Measurements from ENCODE around the gene DAB2. TPM values are rescaled to one million over a fixed set of nuclear protein-coding genes. Genes with fewer than 3 reads are reported as not detected.

DAB2 gene
- total and polyA plus RNA-seq, 2 donors (not counting 1 experiment from before 2014, with no cell fraction given) = 217 to 538 TPM

DNA sequence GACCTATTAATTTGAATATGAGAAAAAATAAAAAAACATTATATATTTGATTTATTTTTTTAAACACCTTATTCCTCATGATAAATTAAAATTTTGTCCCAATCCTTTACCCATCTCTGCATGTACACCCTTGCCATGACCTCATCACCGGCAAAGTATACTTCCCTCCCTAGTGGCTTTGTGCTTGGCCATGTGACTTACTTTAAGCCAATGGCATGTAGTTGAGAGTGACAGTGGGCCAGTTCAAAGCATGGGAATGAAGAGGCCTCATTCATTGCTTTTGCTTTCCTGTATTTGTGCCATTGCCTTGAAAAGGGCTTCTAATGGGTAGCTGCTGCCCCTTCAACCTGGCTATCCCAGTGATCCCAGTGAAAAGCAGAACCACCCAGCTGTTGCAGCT is 91.7 kb downstream of the DAB2 start:
- Histone ChIP-seq H3K9ac (ENCODE audit: insufficient read depth, low read length) (no peak overlapping the region), H3K4me3 (replicated peaks in 1 of 4; ENCODE audit: control extremely low read depth in 1 of 4, insufficient read depth in 1 of 4, low read depth in 3 of 4, low read length in 4 of 4) (no peak overlapping the region), H3K36me3 (ENCODE audit: control insufficient read depth, insufficient read depth, low read length) (no peaks in the 10 kb centered on the region), H3K4me1 (ENCODE audit: control insufficient read depth, extremely low read depth, insufficient read depth, low read length) (no peaks in the 10 kb centered on the region), H2AFZ (ENCODE audit: low read length) (no peak overlapping the region), H3K4me2 (ENCODE audit: extremely low read depth, insufficient read depth, low read length) (no peak overlapping the region), H3K27ac (ENCODE audit: insufficient read depth, low read length) (no peak overlapping the region), H3K79me2 (ENCODE audit: control insufficient read depth, insufficient read depth, low read length) (no peaks in the 10 kb centered on the region), H4K20me1 (ENCODE audit: control insufficient read depth, extremely low read depth, insufficient read depth, low read length) (no peaks in the 10 kb centered on the region), H3K27me3 (ENCODE audit: control insufficient read depth, insufficient read depth, low read length) (no peaks in the 10 kb centered on the region), H3K9me3 (ENCODE audit: control insufficient read depth, insufficient read depth, low read depth, low read length) (no peaks in the 10 kb centered on the region)
- TF ChIP-seq, protein P1, sequence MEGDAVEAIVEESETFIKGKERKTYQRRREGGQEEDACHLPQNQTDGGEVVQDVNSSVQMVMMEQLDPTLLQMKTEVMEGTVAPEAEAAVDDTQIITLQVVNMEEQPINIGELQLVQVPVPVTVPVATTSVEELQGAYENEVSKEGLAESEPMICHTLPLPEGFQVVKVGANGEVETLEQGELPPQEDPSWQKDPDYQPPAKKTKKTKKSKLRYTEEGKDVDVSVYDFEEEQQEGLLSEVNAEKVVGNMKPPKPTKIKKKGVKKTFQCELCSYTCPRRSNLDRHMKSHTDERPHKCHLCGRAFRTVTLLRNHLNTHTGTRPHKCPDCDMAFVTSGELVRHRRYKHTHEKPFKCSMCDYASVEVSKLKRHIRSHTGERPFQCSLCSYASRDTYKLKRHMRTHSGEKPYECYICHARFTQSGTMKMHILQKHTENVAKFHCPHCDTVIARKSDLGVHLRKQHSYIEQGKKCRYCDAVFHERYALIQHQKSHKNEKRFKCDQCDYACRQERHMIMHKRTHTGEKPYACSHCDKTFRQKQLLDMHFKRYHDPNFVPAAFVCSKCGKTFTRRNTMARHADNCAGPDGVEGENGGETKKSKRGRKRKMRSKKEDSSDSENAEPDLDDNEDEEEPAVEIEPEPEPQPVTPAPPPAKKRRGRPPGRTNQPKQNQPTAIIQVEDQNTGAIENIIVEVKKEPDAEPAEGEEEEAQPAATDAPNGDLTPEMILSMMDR (conservative IDR thresholded peaks at IDR 0.05 in 1 of 2, IDR thresholded peaks at IDR 0.05 in 1 of 2; ENCODE audit: low read depth in 1 of 2, low read length in 2 of 2) = no peak
- TF ChIP-seq EZH2 (IDR thresholded peaks at IDR 0.05; ENCODE audit: low read length, missing control alignments) = no peak
- DNase-seq (ENCODE audit: low read depth in 2 of 2) = no peak

DNA sequence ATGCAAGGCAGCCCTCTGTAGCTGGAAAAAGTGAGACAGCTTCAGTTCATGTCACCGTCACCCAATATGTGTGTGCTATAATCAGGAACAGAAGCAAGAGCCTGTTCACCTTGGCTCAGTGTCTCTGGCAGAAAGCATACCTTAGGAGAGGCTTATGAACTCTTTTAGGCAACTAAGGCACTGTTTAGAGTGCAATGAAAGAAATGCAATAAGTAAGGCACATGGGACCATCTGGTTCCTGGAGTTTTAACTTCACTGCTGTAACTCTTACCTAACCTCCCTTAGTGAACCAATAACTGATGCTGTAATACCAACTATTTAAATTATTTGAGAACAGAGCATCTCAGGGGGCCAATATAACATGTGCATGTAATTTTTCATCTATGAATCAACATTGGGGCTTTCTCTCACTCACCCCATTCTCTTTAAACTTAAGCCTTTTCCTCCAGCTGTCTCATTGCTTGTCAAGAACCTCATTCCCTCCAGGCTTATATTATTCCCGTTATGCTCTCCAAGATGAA is 92.9 kb downstream of the DAB2 start:
- no peak overlapping the region for H3K27ac ChIP-seq (ENCODE audit: insufficient read depth, low read length)
- no peaks in the 10 kb centered on the region for H3K9me3 ChIP-seq (ENCODE audit: control insufficient read depth, insufficient read depth, low read depth, low read length)
- H3K4me2 ChIP-seq (ENCODE audit: extremely low read depth, insufficient read depth, low read length) = no peak overlapping the region
- peaks cover 2% of the 10 kb centered on the region for H3K27me3 ChIP-seq (ENCODE audit: control insufficient read depth, insufficient read depth, low read length)
- H3K79me2 ChIP-seq (ENCODE audit: control insufficient read depth, insufficient read depth, low read length) = no peaks in the 10 kb centered on the region
- no peaks in the 10 kb centered on the region for H4K20me1 ChIP-seq (ENCODE audit: control insufficient read depth, extremely low read depth, insufficient read depth, low read length)
- no peaks in the 10 kb centered on the region for H3K4me1 ChIP-seq (ENCODE audit: control insufficient read depth, extremely low read depth, insufficient read depth, low read length)
- TF ChIP-seq, protein P1 (conservative IDR thresholded peaks at IDR 0.05 in 1 of 2, IDR thresholded peaks at IDR 0.05 in 1 of 2; ENCODE audit: low read depth in 1 of 2, low read length in 2 of 2) = no peak
- TF ChIP-seq EZH2 (IDR thresholded peaks at IDR 0.05; ENCODE audit: low read length, missing control alignments) = no peak
- no peak overlapping the region for H3K4me3 ChIP-seq (replicated peaks in 1 of 4; ENCODE audit: control extremely low read depth in 1 of 4, insufficient read depth in 1 of 4, low read depth in 3 of 4, low read length in 4 of 4)
- no peak overlapping the region for H2AFZ ChIP-seq (ENCODE audit: low read length)
- H3K36me3 ChIP-seq (ENCODE audit: control insufficient read depth, insufficient read depth, low read length) = no peaks in the 10 kb centered on the region
- no peak overlapping the region for H3K9ac ChIP-seq (ENCODE audit: insufficient read depth, low read length)
- DNase-seq (ENCODE audit: low read depth in 2 of 2) = peak in 1 of 2 donors; percentile 7

DNA sequence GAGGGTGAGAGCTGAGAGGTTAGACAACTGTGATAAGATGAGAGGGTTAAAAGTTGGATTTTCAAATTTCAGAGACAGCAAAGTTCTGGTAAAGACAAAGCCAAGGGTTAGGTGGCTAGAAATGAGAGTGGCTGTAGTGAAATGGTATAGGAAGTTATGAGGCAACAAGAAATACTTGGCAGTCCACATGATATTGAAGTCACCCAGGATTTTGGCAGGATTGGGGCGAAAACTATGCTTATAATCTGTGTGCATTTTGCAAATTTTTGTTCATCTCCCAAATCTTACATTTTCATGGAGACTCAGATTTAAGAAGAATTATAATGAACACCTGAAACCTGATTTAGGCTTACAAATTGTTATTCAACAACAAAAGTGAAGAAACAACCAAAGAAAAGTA is 96.0 kb downstream of the DAB2 start:
- no peak overlapping the region for H3K9ac ChIP-seq (ENCODE audit: insufficient read depth, low read length)
- no peaks in the 10 kb centered on the region for H4K20me1 ChIP-seq (ENCODE audit: control insufficient read depth, extremely low read depth, insufficient read depth, low read length)
- DNase-seq (ENCODE audit: low read depth in 2 of 2) = no peak
- no peak overlapping the region for H2AFZ ChIP-seq (ENCODE audit: low read length)
- TF ChIP-seq EZH2 (IDR thresholded peaks at IDR 0.05; ENCODE audit: low read length, missing control alignments) = no peak
- TF ChIP-seq, protein P1 (conservative IDR thresholded peaks at IDR 0.05 in 1 of 2, IDR thresholded peaks at IDR 0.05 in 1 of 2; ENCODE audit: low read depth in 1 of 2, low read length in 2 of 2) = no peak
- H3K9me3 ChIP-seq (ENCODE audit: control insufficient read depth, insufficient read depth, low read depth, low read length) = no peaks in the 10 kb centered on the region
- H3K4me3 ChIP-seq (replicated peaks in 1 of 4; ENCODE audit: control extremely low read depth in 1 of 4, insufficient read depth in 1 of 4, low read depth in 3 of 4, low read length in 4 of 4) = no peak overlapping the region
- H3K4me2 ChIP-seq (ENCODE audit: extremely low read depth, insufficient read depth, low read length) = no peak overlapping the region
- no peaks in the 10 kb centered on the region for H3K36me3 ChIP-seq (ENCODE audit: control insufficient read depth, insufficient read depth, low read length)
- H3K4me1 ChIP-seq (ENCODE audit: control insufficient read depth, extremely low read depth, insufficient read depth, low read length) = no peaks in the 10 kb centered on the region
- no peaks in the 10 kb centered on the region for H3K79me2 ChIP-seq (ENCODE audit: control insufficient read depth, insufficient read depth, low read length)
- H3K27ac ChIP-seq (ENCODE audit: insufficient read depth, low read length) = no peak overlapping the region
- peaks cover 2% of the 10 kb centered on the region for H3K27me3 ChIP-seq (ENCODE audit: control insufficient read depth, insufficient read depth, low read length)

Data from fibroblast of lung (primary cell).